Right kidney (tissue), 1 donor: ENCODE results near the gene FYCO1.

Source experiments
- DNase-seq: peaks from one replicate; pipeline ENCODE4 v3.0.0-alpha.2; 2016

The FYCO1 gene

DNA sequence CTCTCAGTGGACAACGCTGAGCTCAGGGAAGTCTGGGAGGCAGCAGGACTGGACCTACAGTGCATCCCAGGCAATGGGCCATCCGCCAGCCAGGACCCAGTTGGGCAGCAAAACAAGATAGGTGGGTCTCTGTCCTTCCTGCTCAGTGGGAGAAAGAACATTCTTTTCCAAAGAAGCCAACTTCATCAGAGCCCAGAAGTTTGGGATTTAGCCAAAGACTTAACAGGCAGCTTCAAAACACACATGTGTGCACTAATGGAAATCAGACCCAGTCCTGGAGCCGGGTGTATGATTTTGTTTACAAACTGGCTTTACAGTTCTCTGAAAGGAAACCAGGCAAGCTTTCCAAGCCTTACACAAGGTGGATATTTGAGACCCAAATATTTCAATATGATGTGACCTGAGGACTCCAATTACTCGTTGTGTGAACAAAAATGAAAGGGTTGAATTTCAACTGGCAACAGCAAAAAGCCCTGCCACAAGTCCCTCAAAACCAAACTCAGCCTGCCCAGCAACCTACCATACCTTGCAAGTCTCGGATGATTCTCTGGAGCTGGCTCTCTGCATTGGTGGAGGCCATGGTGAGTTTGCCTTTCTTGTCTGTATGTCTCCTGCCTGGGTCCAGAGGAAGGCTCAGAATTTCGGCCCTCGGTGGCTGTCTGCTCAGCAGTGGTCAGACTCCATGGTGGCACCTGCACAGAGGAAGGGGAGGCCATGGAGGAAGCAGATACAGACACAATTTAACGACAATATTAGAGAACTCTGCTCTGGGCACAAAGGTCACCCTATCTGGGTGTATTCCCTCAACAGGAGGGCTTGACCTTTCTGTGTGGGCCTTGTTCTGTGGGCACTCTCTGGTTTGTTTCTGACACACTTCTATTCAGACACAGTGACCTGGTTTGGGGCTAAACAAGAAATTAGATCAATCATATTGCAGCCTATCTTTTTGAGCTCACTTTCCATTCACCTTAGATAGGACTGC is 11.0 kb downstream of the FYCO1 start:
- DNase-seq: no peak

DNA sequence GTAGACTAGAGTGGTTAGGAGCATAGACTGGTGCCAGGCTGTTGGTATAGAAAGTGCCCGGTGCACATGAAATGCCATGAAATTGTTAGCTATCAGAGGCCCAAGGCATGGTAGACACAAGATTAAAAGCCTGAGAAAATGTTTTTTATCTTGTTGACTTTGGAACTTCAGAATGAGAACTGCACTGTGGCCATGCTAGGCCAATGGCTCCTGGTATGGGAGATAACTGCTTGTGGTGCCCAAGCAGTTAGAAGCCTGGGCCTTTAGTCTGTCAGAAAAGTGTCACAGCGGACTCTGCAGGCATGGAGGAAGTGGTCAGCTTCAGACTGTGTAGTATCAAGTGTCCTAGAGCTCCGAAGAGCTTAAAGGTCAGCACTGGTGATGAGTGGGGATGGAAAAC is 11.9 kb downstream of the FYCO1 start:
- DNase-seq: no peak

DNA sequence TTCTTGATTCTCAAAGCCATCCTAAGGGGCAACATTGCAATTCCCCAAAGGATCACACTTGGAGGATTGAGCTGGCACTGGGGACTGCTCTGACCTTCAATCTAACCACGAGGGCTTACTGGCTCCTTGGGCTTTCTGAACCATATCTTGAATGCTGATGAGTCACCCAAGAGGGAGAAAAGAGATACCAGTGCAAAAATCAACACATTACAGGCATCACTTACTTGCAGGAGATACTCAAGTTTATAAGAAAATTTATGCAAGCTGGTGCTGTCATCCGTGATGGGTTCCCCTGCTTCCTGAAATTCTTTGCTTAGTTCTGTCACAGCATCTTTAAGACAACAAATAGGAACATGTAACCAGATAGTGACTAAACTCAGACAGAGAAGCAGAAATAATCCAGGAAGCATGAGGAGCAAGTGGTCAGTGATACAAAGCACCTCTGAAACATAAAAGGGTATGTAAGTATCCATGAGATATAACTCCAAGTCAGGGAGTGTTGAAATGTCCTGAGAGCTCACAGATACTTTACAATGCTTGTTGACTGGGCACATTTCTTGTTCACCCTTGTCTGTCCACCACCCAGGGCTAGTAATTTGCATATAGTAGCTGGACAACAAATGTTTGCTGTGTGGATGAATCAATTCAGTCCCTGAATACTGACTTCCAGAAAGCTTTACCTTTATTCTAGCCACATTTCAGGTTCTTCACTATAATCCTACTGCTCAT is 14.1 kb downstream of the FYCO1 start:
- no peak for DNase-seq

DNA sequence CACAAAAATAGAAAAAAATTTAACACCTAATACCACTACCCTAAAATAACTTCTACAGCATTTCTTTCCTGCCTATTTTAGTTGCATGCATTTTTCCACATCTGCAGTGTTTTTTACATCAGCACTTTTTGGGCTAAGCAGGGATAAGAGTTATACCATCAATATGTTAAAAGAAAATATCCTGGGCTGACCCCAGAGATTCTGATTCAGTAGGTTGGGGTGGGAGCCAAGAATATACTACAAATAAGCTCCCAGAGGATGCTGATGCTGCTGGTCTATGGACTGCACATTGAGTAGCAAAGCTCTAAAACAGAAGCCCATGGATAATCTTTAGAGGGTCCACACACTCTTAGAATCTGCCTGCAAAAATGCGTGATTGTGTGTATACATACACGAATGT is 14.8 kb downstream of the FYCO1 start:
- no peak for DNase-seq

DNA sequence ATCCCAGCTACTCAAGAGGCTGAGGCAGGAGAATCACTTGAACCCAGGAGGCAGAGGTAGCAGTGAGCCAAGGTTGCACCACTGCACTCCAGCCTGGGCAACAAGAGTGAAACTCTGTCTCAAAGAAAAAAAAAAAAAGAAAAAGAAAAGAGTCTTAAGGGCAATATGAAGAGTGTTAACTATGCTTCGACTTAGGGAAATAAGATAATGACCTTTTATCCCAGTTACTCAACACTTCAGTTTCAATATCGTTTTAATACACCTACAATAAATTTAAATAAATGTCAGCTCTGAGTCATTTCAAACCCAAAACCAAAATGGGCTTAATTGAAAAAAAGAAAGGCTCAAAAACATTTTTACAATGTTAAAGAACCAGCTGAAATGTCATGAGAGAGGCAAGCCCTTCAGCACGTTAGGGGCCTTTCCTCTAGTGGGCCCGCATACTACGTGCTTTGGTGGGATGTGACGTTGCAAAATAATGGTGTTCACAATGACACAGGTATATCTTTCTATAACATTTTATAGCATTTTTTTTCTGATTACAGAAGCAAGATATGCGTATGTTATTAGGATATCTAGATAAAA is 15.3 kb downstream of the FYCO1 start:
- DNase-seq: no peak

DNA sequence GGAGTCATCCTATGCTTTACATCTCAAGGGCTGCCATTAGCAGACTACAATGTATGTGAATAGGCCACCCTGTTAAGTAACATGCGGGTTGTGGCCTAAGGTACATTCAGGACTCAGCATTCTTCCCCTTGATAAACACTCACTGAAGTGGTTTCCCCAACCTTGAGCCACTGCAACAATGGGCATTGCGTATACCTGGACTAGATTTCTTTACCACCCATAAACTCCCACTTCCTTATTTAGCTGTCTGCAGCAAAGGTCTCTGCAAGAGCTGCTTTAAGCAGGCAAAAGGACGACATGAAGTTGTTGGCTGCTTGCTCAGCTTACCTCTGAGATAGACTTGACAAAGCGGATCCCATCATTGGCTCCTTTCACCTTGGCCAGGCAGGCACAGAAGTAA is 16.2 kb downstream of the FYCO1 start:
- no peak for DNase-seq

DNA sequence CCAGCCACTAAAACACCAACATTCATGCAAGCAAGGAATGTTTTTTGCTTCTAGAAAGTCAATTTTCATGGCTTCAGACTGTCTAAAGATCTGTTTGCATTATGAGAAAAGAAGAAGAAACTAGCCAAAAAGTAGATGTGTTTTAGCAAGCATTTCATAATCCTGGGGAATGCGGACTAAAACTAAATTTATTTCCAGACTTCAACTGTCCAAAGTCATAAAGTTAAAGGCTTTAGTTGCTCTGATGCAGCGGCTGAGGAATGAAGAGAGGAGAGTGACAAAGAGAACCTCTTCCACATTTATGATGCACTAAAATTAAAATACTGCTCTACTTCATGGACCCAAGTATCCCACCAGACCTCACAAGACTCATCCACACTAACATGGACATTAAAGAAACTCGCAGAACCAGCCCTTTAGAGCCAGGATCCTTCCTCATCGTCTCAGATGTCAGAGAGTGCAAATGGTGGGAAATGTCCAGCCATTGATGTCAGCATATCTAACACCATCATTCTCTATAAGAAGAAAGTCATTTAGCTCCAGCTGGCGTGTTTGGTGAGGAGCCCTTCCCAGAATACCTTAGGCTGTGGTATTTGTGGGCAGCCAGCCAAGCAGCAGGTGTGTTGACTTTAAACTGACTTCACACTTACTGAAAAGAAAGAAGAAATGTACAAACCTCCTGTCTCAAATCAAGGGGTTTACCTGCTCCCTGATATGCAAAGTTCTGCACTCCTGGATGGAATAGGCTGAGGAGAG is 17.4 kb downstream of the FYCO1 start:
- no peak for DNase-seq

DNA sequence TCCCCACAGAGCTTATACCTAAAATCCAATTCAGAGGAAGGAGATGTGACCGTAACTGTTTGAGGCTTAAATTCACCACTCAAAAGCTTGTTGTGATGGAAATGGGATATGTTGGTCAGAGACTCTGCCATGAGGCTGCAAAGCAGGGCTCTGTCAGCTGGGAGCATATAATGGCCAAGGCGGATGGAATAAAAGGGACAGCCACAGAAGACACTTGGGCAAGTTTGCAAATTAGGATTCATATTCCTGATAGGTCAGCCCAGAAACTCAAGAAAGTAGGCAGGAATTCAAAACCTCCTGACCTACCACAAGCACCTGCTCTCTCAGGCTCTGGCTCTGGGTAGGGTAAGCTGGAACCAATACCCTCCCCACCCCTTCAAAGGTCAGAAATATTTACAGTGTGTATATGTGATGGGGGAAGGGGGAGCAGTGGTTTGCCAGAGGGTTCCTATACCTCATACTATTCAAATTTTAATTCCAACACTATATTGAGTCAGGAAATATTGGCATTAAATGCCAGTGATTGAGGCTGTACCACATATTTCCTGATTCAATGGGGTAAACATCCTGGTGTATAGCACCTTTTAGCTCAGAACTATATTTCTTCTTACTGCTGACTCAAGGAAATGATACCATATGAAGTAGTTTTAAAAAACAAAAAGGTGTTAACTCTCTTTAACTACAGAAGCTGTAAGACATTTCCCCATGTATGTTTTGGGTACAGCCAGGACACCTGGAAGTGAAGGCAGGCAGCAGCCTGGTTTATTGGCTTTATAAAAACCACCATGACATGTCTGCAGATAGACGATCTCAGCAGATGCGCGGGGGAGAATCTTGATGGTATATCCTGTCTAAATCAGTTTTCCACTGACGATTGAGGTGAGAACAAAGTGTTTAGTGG is 19.2 kb downstream of the FYCO1 start:
- no peak for DNase-seq

DNA sequence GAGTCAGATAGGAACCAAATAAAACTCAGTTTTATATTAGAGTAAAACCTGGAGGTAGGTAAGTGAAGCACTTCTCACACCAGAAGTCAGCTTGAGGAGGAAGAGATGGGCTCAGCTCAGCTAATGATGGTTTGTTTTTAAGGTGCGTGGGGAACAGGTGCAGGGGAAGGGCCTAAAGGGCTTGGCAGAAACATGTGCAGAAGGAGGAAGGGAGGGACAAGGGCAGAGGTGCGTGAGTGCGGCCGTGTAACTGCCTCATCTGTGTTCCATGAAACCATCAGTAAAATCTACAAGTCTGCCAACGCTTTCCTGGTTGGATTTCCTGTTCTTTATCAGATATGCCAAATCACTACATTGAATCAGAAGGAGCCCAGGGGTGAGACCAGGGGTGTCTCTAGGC is 19.9 kb downstream of the FYCO1 start:
- DNase-seq: no peak

DNA sequence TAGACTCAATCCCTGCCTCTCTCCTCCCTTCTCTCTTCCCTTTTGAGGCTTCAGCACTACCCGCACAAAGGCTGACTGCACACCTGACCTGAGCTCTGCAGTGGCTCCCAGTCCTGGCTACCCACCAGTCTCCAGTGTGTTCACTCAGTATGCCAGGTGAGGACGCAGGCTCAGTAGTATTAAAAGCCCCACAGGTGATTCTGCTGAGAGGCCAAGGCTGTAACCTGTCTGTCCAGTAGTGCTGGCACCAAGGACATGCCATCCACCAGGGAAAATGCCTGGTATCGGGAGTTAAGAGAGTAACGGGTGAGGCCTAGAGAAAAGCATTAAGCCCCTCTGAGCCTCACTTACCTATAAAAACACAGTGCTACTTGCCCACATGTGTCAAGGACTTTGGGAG is 20.9 kb downstream of the FYCO1 start:
- no peak for DNase-seq

DNA sequence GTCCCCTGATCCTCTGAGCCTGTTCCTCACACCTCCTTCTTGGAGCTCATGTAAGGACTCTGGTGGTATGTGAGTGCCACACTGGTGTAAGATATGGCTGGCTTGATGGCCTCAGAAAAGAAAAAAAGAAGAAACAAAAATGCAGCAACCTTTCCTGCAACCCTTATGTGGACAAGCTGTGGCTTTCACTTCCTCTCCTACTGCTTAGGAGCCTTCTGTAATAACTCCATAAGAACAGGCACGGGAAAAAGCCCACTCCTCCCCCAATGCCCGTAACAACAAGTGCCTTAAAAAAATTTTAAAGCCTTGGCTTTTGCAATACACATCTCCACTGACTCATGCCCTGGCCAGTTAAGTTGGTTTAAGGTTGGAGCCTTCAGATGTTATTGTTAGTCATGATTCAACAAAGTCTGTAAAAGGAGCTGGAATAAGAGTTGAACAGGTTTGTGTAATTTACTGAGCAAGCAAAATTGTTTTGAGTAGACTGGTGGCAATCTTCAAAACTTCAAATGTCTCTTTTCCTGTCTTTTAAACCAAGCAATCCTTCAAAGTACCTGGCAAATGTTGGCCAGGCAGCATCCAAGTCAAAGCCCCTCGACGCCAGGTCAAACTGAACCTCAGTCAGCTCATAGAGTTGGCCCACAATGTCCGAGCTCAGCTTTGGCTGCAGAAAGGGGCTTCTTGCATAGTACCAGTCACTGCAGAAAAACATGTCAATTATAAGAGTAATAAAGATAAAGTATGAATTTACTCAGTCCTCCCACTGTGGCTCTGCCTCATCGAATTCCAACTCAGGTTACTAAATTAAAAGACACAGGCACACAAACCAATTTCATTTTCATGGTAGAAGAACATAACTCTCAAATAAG is 22.9 kb downstream of the FYCO1 start:
- DNase-seq: no peak

DNA sequence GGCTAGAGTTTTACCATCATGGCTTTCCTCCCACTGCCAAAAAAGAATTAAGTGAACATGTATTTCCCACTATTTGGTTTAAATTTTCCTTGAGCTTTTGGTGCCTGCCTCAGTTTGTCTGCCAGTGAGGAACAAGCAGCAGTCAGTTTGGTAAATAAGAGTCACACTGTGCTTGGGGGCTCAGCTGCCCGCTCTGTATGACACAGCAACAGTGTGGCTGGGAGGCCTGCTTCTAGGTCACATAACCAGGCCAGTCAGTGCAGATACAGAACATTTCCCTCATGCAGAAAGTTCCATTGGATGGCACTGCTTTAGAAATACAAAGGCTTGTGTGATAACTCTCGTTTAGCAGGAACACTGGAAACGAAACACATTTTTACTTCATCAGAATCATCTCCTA is 25.7 kb downstream of the FYCO1 start:
- no peak for DNase-seq

DNA sequence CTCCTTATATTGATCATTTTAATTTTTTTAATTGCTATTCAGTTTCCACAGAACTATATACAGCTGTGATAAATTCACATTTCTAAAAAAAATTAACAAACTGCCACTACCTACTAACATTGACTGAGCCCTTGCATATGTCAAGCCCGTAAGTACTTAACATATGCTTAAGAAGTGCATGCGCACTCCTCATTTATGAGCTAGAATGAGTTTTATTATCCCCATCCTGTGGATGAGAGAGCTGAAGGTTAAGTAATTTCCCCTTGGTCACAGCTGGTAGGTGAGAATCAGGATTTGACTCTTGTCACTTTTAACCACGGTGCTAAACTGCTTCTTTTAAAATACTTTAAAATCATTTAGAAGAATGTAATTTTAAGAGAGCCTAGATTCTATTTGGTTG is 26.5 kb downstream of the FYCO1 start:
- no peak for DNase-seq

DNA sequence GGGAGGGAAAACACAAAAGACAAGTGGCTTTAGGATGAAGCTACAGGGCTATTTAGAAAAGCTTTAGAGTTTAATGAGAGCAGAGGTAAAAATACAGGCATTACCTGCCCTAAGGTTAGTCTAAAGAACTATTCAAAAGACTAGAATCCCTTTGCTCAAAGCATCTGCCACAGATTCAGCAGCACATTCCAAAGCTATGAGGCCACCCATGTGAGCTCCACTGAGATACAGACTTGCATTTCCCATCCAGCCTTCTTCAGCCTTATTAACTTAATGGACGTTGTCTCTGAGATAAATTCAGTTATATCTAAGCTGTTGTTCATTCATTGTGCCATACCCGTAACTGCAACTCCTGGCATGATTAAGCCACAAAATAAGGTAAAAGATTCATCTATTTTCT is 26.9 kb downstream of the FYCO1 start:
- no peak for DNase-seq

DNA sequence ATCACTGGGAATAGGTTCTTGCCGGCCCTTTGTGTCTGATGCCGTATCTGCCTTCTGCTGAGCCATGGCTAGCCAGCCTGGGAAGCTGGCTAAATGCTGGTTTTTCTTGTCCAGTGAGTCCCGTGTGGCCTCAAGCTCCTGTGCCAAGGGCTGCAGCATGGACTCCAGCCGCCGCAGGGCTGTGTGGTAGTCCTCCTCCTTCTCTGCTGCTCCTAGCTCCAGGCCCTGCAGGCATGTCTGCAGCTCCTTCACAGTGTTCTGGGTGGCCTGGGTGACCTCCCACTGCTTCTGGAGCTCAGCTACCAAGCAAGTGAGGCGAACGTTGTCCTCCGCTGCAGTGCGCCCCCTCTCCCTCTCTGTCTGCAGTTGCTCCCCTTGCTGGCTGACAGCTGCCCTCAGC is 27.5 kb downstream of the FYCO1 start:
- DNase-seq: no peak

DNA sequence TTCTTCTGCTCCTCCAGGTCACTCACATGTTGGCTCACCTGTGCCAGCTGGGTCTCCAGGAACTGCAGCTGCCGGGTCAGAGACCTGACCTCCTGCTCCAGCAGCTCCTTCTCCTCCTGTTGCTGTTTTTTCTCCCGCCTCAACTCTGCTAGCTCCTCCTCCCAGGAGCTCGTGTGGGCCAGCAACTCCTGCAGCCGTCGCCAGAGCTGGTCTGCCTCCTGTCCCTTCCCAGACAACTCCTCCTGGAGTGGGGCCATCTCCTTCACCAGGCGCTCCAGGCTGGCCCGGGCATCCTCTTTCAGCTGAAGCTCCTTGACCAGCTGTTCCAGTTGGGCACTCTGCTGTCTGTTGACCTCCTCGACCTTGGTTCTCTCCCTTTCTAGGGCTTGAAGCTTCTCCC is 27.9 kb downstream of the FYCO1 start:
- no peak for DNase-seq

DNA sequence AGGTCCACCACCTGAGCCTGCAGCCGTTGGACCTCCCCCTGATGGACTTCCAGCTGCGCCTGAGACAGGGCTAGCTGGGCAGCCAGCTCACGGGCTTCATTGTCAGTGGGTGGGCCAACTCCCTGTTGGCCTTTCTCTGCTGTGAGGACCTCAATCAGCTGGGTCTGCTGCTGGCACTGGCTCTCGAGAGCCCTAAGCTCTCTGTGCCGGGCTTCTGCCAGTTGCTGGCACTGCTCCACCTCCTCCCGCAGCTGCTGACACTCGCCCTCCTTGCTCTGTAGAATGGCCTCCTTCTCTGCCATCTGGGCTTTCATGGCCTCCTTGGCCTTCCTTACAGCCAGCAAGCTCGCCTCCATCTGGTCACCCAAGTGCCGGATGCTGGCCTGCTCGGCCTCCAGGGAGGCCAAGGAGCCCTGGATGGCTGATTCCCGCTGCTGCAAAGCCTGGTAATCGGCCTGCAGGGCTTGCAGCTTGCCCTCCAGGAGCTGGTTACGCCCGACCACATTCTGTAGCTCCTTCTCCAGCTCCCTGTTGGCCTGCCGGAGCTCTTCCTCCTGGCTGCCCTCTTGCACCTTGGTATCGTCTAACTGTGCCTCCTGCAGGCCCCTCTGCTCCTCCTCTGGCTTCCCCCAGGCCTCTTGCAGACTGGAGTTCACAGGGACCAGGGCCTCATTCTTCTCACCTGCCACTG is 28.5 kb downstream of the FYCO1 start:
- no peak for DNase-seq

DNA sequence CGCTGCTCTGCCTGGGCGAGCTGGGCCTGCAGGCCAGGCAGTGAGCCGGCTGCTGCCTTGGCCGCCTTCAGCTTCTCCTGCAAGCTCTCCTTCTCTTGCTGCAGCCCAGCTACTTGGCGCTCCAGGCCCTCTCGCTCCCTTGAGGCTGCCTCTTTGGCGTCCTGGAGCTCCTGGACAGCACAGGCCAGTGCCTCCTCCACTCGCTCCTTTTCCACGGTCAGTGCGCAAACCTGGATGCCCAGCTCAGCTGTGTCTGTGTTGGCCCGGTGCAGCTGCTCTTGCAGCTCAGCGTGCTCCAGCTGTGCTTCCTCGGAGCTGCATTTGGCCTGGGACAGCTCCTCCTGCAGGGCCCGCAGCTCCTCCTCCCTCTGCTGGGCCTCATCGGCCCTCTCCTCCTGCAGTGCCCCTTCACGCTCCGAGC is 29.2 kb downstream of the FYCO1 start:
- DNase-seq: no peak

DNA sequence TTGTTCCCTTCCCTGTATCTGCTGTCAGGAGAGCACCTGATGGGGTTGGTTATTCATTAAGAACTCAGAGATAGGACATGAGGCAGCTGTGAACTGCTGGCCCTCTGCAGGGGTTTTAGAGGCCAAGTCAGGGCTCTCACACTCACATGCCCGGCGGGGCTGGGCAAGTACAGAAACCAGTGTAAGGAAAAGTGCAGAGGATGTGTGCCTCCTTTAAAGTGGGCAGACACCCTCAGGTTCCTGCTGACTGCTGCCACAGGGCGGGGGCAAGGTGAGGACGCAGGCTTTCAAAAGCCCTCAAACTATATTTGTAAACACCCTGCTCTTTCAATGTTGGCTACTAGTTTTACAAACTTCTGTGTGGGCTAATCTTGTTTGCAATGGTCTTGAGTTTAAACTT is 30.0 kb downstream of the FYCO1 start:
- DNase-seq: no peak

DNA sequence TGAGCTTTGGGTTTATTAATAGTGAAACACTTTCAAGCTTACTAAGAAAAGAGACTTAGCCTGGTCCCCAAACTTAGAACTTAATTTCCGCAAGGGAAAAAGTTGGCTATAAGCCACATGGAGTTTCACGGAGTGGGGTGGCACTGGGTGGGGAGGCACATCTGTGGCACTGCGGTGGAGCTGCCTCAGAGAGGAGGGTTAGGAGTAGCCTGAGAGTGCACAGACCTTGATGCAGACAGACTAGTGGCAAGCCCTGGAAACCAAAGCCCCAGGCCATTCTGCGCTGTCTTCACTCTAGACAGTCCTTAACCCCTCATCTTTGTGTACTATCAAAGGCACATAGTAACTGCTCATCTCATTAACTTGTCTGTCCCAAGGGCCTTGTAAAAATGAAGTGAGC is 30.4 kb downstream of the FYCO1 start:
- no peak for DNase-seq
